ENCODE measurements around the gene SNX11. TPM values are rescaled to one million over a fixed set of nuclear protein-coding genes. Genes with fewer than 3 reads are reported as not detected.

The SNX11 gene
- total RNA-seq, 1 donor from 2014 or later, result 44.0 TPM

- peaks cover 2% of the 10 kb centered on the region for H3K27me3 Mint-ChIP-seq (ENCODE audit: unreplicated experiment)
- H3K36me3 Mint-ChIP-seq (ENCODE audit: unreplicated experiment), result no peaks in the 10 kb centered on the region
- DNase-seq, result no peak
- no peak overlapping the region for H3K27ac Mint-ChIP-seq (ENCODE audit: unreplicated experiment)
- H3K9me3 Mint-ChIP-seq (ENCODE audit: unreplicated experiment), result no peaks in the 10 kb centered on the region
- TF ChIP-seq CTCF (IDR thresholded peaks at IDR 0.05; ENCODE audit: partially characterized antibody, unreplicated experiment), result no peak
- peaks cover 12% of the 10 kb centered on the region for H3K4me1 Mint-ChIP-seq (ENCODE audit: low read depth, unreplicated experiment)
- no peak overlapping the region for H3K4me3 Mint-ChIP-seq (ENCODE audit: unreplicated experiment)
Measured at GRCh38 chr17:48160177-48161081, 52.9 kb downstream of the SNX11 start.

GRCh38 chr17:48161127-48161905, 53.8 kb downstream of the SNX11 start:
- H3K27ac Mint-ChIP-seq (ENCODE audit: unreplicated experiment), result no peak overlapping the region

GRCh38 chr17:48162306-48162934, 54.9 kb downstream of the SNX11 start:
- H3K27ac Mint-ChIP-seq (ENCODE audit: unreplicated experiment), result no peak overlapping the region
- no peaks in the 10 kb centered on the region for H3K9me3 Mint-ChIP-seq (ENCODE audit: unreplicated experiment)
- H3K4me1 Mint-ChIP-seq (ENCODE audit: low read depth, unreplicated experiment), result peaks cover 10% of the 10 kb centered on the region
- no peak for DNase-seq
- peaks cover 2% of the 10 kb centered on the region for H3K27me3 Mint-ChIP-seq (ENCODE audit: unreplicated experiment)
- no peak for TF ChIP-seq CTCF (IDR thresholded peaks at IDR 0.05; ENCODE audit: partially characterized antibody, unreplicated experiment)
- H3K4me3 Mint-ChIP-seq (ENCODE audit: unreplicated experiment), result no peak overlapping the region
- H3K36me3 Mint-ChIP-seq (ENCODE audit: unreplicated experiment), result no peaks in the 10 kb centered on the region

More at GRCh38 chr17:48161127-48161905, 53.8 kb downstream of the SNX11 start:
- Mint-ChIP-seq H3K36me3 (ENCODE audit: unreplicated experiment) (no peaks in the 10 kb centered on the region), H3K27me3 (ENCODE audit: unreplicated experiment) (peaks cover 2% of the 10 kb centered on the region), H3K4me3 (ENCODE audit: unreplicated experiment) (no peak overlapping the region), H3K9me3 (ENCODE audit: unreplicated experiment) (no peaks in the 10 kb centered on the region), H3K4me1 (ENCODE audit: low read depth, unreplicated experiment) (peaks cover 12% of the 10 kb centered on the region)
- DNase-seq, result no peak
- TF ChIP-seq CTCF (IDR thresholded peaks at IDR 0.05; ENCODE audit: partially characterized antibody, unreplicated experiment), result no peak

DNA sequence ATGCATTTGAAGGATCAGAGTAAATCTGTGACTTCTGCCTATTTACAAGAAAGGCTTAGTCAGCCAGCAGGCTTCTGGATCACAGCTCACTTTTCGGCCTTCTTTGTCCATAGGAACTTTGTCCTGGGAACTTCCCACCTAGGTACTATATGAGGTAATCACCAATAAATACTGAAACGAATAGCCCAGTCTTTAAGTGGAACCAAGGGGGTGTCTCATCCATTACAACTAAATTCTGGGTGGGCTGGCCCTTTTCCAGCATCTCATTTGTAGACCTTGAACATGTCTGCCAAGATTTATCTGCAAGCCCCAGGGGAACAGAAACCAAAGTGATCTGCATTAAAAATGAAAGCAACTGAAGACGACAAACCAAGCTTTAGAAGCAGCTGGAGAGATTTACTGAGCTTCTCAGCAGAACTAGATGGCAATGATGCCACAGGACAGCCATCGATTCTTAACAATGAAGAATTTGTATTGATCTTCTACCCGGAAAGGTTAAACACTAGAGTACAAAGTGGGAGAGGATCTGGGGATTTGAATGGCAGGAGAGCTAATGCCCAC, 55.5 kb downstream of the SNX11 start:
- no peak overlapping the region for H3K4me3 Mint-ChIP-seq (ENCODE audit: unreplicated experiment)
- peaks cover 10% of the 10 kb centered on the region for H3K4me1 Mint-ChIP-seq (ENCODE audit: low read depth, unreplicated experiment)
- no peak overlapping the region for H3K27ac Mint-ChIP-seq (ENCODE audit: unreplicated experiment)
- H3K27me3 Mint-ChIP-seq (ENCODE audit: unreplicated experiment), result peaks cover 2% of the 10 kb centered on the region
- H3K36me3 Mint-ChIP-seq (ENCODE audit: unreplicated experiment), result no peaks in the 10 kb centered on the region
- no peak for TF ChIP-seq CTCF (IDR thresholded peaks at IDR 0.05; ENCODE audit: partially characterized antibody, unreplicated experiment)
- H3K9me3 Mint-ChIP-seq (ENCODE audit: unreplicated experiment), result no peaks in the 10 kb centered on the region
- no peak for DNase-seq
